Activated naive CD4-positive, alpha-beta T cell treated with anti-CD3 and anti-CD28 coated beads, Interleukin-2, amount 50 U/mL, for 24 hours (primary cell): Measurements from ENCODE around the gene CDH12.

Source experiments
- H3K27ac Mint-ChIP-seq: one replicate; pipeline ENCODE4 v1.8.0; 2021; ENCODE audit warnings: mild to moderate bottlenecking, mixed read lengths
- H3K27me3 Mint-ChIP-seq: one replicate; pipeline ENCODE4 v1.8.0; 2021; ENCODE audit warnings: mixed read lengths
- H3K36me3 Mint-ChIP-seq: one replicate; pipeline ENCODE4 v1.8.0; 2021; ENCODE audit warnings: mixed read lengths
- H3K4me1 Mint-ChIP-seq: one replicate; pipeline ENCODE4 v1.8.0; 2021; ENCODE audit warnings: mixed read lengths
- H3K4me3 Mint-ChIP-seq: one replicate; pipeline ENCODE4 v1.8.0; 2021; ENCODE audit warnings: mild to moderate bottlenecking, mixed read lengths
- H3K9me3 Mint-ChIP-seq: one replicate; pipeline ENCODE4 v1.8.0; 2021; ENCODE audit warnings: mixed read lengths

The CDH12 gene

DNA sequence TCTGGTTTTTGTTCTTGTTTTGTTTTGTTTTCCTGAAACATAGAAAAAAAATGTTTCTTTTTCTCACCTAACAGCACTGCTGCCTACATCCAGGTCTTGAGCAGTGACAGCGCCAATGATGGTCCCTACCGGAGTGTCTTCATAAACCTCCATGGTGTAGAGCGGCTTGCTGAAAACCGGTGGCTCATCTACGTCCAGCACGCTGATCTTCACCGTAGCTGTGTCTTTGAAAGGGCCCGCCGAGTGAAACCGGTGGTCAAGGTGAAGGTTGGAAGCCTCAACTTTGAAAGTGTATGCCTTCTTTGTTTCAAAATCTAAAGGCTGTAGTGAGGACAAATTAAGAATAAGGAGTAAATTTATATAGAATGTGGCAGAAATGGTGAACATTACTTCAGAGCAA is 1051.0 kb downstream of the CDH12 start:
- Mint-ChIP-seq H3K36me3 (no peaks in the 10 kb centered on the region), H3K4me1 (no peaks in the 10 kb centered on the region), H3K9me3 (peaks cover 7% of the 10 kb centered on the region), H3K27me3 (no peaks in the 10 kb centered on the region), H3K4me3 (no peak overlapping the region), H3K27ac (no peak overlapping the region)

DNA sequence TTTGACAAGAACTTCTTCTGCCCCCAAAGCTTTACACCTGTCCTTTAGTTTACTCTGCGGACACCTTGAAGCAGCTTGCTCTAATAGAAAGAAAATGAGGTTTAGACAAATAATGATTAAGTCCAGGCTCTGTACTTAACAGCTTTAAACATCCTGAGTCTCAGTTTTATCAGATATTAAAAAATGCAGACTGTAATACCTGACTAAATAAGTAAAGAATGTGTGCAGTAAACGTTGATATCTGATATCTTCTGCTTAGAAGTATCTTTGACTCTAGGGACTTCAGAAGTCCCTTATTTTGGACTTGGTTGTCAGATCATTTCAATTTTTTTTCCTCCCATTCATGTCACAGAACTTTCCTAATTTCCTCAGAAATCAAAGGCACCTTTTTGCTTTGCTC is 1060.4 kb downstream of the CDH12 start:
- H3K9me3 Mint-ChIP-seq: peaks cover 6% of the 10 kb centered on the region
- no peaks in the 10 kb centered on the region for H3K27me3 Mint-ChIP-seq
- no peak overlapping the region for H3K4me3 Mint-ChIP-seq
- no peaks in the 10 kb centered on the region for H3K4me1 Mint-ChIP-seq
- H3K36me3 Mint-ChIP-seq: no peaks in the 10 kb centered on the region
- no peak overlapping the region for H3K27ac Mint-ChIP-seq

DNA sequence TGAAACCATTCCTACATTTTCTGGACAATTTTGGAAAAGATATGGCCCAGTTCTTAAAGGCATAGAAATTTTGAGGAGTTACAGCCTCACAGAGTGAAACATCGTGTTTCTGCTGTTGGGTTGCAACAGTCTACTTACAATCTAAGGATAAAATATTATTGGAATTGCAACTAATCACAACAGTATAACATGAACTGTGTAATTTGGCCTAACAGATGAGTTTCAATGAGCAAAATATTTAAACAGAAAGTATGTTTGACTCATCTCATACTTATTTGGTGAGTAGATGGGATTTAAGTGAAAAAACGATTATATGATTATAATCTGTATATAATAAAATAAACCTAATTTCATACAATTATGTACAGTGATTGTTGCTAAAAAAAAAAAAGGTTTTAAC is 1061.8 kb downstream of the CDH12 start:
- H3K4me1 Mint-ChIP-seq: no peaks in the 10 kb centered on the region
- H3K27ac Mint-ChIP-seq: no peak overlapping the region

DNA sequence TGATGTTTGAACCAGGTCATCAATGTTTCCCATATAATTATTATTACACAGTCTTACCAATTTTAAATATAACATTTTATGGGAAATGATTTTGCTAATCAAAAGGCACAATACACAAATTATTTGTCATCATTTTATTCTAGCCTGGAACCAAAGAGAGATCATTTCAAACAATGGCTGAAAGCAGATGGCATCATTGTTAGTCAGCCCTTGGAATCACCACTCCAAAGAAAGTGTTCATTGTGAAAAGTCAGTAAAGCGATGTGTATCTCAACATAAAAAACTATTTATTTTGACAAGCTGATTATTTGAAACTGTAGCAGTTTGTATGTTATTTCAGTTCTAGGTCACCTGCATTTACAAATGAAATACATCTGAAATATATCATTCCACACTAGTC is 1068.7 kb downstream of the CDH12 start:
- Mint-ChIP-seq H3K27ac (no peak overlapping the region), H3K9me3 (peaks cover 10% of the 10 kb centered on the region), H3K4me3 (no peak overlapping the region), H3K4me1 (no peaks in the 10 kb centered on the region), H3K36me3 (no peaks in the 10 kb centered on the region), H3K27me3 (no peaks in the 10 kb centered on the region)

More for the DNA sequence above, 1061.8 kb downstream of the CDH12 start:
- peaks cover 11% of the 10 kb centered on the region for H3K9me3 Mint-ChIP-seq
- no peaks in the 10 kb centered on the region for H3K27me3 Mint-ChIP-seq
- H3K4me3 Mint-ChIP-seq: no peak overlapping the region
- no peaks in the 10 kb centered on the region for H3K36me3 Mint-ChIP-seq

DNA sequence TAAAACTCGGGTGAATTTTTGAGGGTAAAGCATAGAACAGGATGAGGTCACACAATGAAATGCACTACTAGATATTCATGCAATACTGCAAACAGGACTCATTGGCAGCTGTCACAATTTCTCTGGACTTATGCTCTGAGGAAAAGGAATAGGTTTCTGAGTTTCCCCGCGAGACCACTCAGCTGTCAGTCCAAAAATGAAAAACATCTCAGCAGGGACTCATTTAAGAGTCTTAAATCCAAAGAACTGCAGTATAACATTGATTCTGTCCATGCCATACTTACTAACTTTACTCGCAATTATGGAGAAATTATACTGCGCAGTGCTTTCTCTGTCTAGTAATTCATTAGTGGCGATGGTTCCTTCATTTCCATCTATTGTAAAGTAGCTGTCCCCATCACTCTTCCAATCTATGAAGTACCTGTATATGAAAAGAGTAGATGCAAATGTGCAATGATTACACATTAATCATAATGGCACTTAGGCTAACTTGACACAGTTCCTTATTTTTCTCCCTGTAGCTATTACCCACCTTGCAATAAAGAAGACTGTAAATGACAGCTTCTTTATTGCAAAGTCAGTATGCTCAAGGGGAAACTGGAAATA is 1070.0 kb downstream of the CDH12 start:
- no peak overlapping the region for H3K27ac Mint-ChIP-seq
- H3K4me3 Mint-ChIP-seq: no peak overlapping the region
- no peaks in the 10 kb centered on the region for H3K27me3 Mint-ChIP-seq
- no peaks in the 10 kb centered on the region for H3K36me3 Mint-ChIP-seq
- H3K4me1 Mint-ChIP-seq: no peaks in the 10 kb centered on the region
- peaks cover 10% of the 10 kb centered on the region for H3K9me3 Mint-ChIP-seq

DNA sequence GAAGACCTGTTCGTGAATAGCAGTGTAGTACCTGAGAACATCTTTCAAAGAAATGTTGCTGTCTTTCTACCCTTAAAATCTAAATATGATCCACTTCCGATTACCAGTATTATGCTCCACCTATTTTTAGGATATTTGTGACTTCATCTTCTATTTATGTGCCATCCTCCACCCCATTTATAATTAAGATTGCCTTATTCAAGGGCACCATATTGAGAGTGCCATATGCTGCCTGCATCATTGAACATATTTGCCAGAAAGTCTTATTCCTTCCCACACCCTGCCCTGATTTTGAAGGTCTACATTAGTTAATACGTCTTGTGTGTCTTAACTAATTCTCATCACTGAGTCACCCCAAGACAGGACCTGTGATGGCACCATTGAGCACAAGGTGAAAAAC is 1076.7 kb downstream of the CDH12 start:
- H3K9me3 Mint-ChIP-seq: peaks cover 9% of the 10 kb centered on the region
- no peaks in the 10 kb centered on the region for H3K27me3 Mint-ChIP-seq
- no peaks in the 10 kb centered on the region for H3K36me3 Mint-ChIP-seq
- no peak overlapping the region for H3K27ac Mint-ChIP-seq
- no peaks in the 10 kb centered on the region for H3K4me1 Mint-ChIP-seq
- H3K4me3 Mint-ChIP-seq: no peak overlapping the region

DNA sequence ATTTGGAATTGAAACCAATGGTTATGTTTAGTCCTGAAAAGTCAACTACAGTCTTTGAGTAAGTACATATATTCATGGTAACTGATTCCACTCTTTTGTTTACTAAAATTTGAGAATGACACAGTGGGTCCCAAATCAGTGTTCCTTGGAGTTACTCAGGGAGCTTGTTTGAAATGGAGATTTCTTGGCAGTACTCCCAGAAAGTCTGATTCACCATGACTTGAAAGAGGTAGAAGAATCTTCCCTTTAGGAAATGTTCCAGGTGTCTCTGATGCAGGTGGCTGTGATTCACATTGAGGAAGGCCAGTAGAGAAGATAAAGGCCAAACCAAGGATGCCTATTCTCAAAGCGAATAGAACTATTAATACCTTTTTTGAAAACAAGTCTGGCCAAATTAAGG is 1078.3 kb downstream of the CDH12 start:
- H3K27ac Mint-ChIP-seq: no peak overlapping the region
- no peaks in the 10 kb centered on the region for H3K27me3 Mint-ChIP-seq
- no peaks in the 10 kb centered on the region for H3K4me1 Mint-ChIP-seq
- H3K36me3 Mint-ChIP-seq: no peaks in the 10 kb centered on the region
- H3K9me3 Mint-ChIP-seq: peaks cover 9% of the 10 kb centered on the region
- no peak overlapping the region for H3K4me3 Mint-ChIP-seq

DNA sequence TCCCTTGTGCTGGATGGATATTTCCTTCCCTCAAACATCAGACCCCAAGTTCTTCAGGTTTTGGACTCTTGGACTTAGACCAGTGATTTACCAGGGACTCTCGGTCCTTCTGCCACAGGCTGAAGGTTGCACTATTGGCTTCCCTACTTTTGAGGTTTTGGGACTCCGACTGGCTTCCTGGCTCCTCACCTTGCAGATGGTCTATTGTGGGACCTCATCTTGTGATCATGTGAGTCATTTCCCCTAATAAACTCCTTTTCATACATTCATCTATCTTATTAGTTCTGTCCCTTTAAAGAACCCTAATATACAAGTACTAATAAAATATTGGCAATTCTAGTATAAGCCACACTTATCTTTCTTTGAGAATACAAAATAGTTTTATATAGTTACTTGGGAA is 1078.9 kb downstream of the CDH12 start:
- Mint-ChIP-seq H3K27me3 (no peaks in the 10 kb centered on the region), H3K27ac (no peak overlapping the region), H3K4me1 (no peaks in the 10 kb centered on the region), H3K36me3 (no peaks in the 10 kb centered on the region), H3K4me3 (no peak overlapping the region), H3K9me3 (peaks cover 9% of the 10 kb centered on the region)

DNA sequence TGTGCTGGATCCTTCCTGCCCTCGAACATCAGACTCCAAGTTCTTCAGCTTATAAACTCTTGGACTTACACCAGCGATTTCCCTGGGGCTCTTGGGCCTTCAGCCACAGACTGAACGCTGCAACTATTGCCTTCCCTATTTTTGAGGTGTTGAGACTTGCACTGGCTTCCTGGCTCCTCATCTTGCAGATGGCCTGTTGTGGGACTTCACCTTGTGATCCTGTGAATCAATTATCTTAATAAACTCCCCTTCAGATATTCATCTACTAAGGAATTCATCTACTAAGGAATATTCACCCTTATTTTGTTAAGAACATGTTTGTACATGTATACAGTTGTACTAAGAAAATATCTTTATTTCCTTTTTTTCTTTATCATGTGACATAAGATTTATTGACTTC is 1079.7 kb downstream of the CDH12 start:
- no peaks in the 10 kb centered on the region for H3K4me1 Mint-ChIP-seq
- no peaks in the 10 kb centered on the region for H3K36me3 Mint-ChIP-seq
- no peak overlapping the region for H3K4me3 Mint-ChIP-seq
- H3K9me3 Mint-ChIP-seq: peaks cover 9% of the 10 kb centered on the region
- H3K27me3 Mint-ChIP-seq: no peaks in the 10 kb centered on the region
- no peak overlapping the region for H3K27ac Mint-ChIP-seq

DNA sequence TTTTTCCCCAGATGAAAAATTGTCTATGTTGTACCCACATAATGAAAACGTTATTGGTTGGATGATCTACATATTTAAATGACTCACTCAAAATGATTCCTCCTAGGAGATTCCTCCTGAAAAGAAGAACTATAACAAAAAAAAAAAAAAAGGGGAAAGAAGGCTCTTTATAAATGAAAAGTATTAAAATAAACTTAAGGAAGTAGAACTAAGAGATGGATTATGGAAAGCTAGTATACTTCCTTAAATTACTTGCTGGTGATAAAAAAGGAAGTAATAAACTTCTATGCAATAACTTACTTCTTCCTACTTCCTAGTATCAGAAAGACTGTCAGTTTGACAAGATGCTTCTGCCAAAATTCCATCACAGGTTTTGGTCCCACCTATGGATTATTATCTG is 1087.7 kb downstream of the CDH12 start:
- Mint-ChIP-seq H3K27me3 (no peaks in the 10 kb centered on the region), H3K9me3 (no peaks in the 10 kb centered on the region), H3K36me3 (no peaks in the 10 kb centered on the region), H3K4me1 (no peaks in the 10 kb centered on the region), H3K27ac (no peak overlapping the region), H3K4me3 (no peak overlapping the region)

DNA sequence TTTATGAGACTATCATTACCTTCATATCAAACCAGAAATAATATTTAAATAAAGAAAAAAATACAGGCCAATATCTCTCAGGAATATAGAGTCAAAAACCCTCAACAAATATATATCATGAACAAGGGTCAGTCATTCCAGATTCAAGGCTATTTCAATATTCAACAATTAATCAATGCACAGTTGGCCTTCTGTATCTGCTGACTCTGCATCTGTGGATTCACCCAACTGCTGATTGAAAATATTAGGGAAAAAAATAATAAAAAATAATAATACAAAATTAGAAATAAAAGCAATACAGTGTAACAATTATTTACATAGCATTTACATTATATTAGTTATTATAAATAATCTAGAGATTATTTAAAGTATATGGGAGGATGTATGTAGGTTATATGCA is 1114.0 kb downstream of the CDH12 start:
- Mint-ChIP-seq H3K4me1 (no peaks in the 10 kb centered on the region), H3K36me3 (no peaks in the 10 kb centered on the region), H3K27me3 (no peaks in the 10 kb centered on the region), H3K9me3 (peaks cover 7% of the 10 kb centered on the region), H3K4me3 (no peak overlapping the region), H3K27ac (no peak overlapping the region)

DNA sequence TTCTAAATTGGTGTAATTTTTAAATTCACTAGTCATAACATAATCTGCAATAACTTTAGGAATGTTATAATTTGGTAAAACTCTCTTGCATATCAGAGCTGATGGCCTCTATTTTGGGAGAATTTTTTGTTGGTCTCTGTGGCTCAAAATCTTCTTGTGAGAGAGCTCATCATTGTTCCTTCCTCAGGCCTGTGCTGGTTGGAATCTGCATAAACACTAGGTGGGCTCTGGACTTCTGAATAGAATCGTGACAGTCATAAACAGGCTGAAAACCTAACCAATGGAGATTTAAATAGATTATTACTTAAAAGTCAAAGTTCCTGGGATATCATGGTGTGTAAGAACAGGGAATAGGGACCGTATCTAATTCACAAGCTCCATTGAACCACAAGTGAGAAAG is 1129.6 kb downstream of the CDH12 start:
- Mint-ChIP-seq H3K4me1 (no peaks in the 10 kb centered on the region), H3K36me3 (no peaks in the 10 kb centered on the region), H3K27me3 (no peaks in the 10 kb centered on the region), H3K9me3 (no peaks in the 10 kb centered on the region), H3K27ac (no peak overlapping the region), H3K4me3 (no peak overlapping the region)

DNA sequence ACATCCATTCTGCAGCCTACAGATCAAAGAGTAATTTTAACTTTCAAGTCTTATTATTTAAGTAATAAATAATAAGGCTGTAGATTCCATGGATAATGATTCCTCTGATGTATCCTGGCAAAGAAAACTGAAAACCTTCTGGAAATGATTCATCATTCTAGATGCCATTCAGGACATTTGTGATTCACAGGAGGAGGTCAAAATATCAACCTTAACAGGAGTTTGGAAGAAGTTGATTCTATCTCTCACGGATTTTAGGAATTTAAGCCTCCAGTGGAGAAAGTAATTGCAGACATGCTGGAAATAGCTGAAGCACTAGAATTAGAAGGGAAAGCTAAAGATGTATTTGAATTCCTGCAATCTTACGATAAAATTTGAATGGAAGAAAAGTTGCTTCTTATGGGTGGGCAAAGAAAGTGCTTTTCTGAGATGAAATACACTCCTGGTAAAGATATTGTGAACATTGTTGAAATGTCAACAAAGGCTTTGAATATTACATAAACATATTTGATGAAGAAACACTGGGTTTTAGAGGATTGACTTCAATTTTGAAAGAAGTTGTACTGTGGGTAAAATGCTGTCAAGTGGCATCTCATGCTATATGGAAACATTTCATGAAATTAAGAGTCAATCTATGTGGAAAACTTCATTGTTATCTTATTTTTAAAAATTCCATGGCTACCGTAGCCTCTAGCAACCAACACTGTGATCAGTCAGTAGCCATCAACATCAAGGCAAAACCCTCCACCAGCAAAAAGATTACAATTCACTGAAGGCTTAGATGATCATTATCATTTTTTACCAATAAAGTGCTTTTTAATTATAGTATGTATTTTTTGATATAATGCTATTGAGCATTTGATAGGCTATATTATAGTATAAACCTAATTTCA is 1141.0 kb downstream of the CDH12 start:
- no peaks in the 10 kb centered on the region for H3K9me3 Mint-ChIP-seq
- H3K36me3 Mint-ChIP-seq: no peaks in the 10 kb centered on the region
- H3K4me3 Mint-ChIP-seq: no peak overlapping the region
- no peaks in the 10 kb centered on the region for H3K27me3 Mint-ChIP-seq
- H3K27ac Mint-ChIP-seq: no peak overlapping the region
- H3K4me1 Mint-ChIP-seq: no peaks in the 10 kb centered on the region

DNA sequence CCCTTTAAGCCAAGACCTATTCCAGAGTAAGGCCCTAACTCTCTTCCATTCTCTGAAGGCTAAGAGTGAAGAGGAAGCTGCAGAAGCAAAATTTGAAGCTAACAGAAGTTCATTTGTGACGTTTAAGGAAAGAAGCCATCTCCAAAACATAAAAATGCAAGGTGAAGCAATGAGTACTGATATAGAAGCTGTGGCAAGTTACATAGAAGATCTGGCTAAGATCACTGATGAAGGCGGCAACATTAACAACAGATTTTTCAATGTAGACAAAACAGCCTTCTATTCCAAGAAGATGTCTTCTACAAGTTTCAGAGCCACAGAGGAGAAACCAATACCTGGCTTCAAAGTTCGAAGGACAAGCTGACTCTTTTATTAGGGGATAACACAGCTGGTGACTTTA is 1143.4 kb downstream of the CDH12 start:
- no peaks in the 10 kb centered on the region for H3K36me3 Mint-ChIP-seq
- no peaks in the 10 kb centered on the region for H3K27me3 Mint-ChIP-seq
- H3K9me3 Mint-ChIP-seq: no peaks in the 10 kb centered on the region
- no peak overlapping the region for H3K4me3 Mint-ChIP-seq
- H3K27ac Mint-ChIP-seq: no peak overlapping the region
- no peaks in the 10 kb centered on the region for H3K4me1 Mint-ChIP-seq

DNA sequence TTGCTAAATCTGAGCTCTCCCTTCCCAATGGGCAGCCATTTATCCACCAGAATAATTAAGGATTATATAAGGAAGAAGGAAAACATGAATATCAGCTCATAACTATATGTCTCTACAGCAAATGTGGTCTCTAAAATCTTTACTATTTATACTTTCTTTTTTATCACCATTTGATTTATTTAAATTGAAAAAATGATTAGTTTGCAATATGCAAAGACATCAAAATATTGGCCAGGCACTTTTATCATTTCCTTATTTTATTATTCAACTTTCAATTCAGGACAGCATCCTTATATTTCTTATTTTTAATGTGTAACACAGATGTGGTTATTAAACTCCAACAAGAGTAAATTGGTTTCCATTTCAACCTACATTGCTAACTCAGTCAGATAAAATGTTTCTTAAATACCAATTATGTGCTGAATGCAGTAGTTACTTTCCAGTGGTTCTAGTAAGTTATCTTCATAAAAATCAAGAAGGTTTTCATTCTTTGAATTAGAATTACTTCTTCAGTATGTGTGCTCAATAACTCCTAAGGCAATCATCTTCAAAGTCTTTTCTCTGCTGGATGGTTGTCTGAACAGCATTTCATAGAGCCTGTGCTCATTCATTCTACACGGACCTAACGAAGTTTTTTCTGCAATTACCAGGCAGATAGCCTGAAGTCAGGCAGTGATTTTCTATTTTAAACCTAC is 1148.0 kb downstream of the CDH12 start:
- H3K4me3 Mint-ChIP-seq: no peak overlapping the region
- H3K27ac Mint-ChIP-seq: no peak overlapping the region
- H3K9me3 Mint-ChIP-seq: peaks cover 8% of the 10 kb centered on the region
- no peaks in the 10 kb centered on the region for H3K36me3 Mint-ChIP-seq
- no peaks in the 10 kb centered on the region for H3K27me3 Mint-ChIP-seq
- no peaks in the 10 kb centered on the region for H3K4me1 Mint-ChIP-seq

DNA sequence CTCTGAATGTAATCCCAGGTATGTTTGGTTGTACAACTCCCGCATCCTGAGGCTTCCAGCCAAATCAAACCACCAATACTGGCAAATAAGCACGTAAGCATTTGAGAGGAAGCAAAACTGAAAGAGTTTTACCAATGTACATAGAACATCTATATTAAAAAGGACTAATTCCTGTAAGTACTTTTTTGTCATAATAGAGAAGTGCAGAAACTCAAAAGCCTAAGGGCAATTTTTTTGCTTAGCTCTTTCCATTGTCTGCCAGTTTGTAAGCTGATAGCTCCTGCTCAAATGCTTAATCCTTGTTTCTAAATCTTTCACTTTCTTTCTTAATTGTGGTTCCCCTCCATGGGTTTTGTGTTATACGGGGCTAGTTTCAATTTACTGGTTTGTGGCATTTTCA is 1151.8 kb downstream of the CDH12 start:
- H3K36me3 Mint-ChIP-seq: no peaks in the 10 kb centered on the region
- H3K9me3 Mint-ChIP-seq: peaks cover 13% of the 10 kb centered on the region
- H3K4me1 Mint-ChIP-seq: no peaks in the 10 kb centered on the region
- H3K4me3 Mint-ChIP-seq: no peak overlapping the region
- H3K27ac Mint-ChIP-seq: no peak overlapping the region
- H3K27me3 Mint-ChIP-seq: no peaks in the 10 kb centered on the region
